ENCODE data around the gene SPO11.

- TF ChIP-seq E2F4 (IDR thresholded peaks at IDR 0.05; ENCODE audit: low read depth, low read length) (no peak), ZSCAN29 (IDR thresholded peaks at IDR 0.05) (no peak)
These were observed 22.9 kb upstream of the SPO11 start for GRCh38 chr20:57306747-57307146.

All from GM12878 (cell line).